H1 (cell line): ENCODE data around the gene CCDC91. TPM values are rescaled to one million over a fixed set of nuclear protein-coding genes. Genes with fewer than 3 reads are reported as not detected.

Experiments
- CTCF ChIA-PET: fragments of 300-600 bp; sonication (Branson Sonifier 250); formaldehyde crosslinking; loops from one replicate; lab custom pipeline; 2021; ENCODE audit not compliant: partially characterized antibody; lab: Charles Lee
- POLR2A ChIA-PET: fragments of 300-600 bp; sonication (Branson Sonifier 250); formaldehyde crosslinking; loops from one replicate; lab custom pipeline; 2021; ENCODE audit warnings: inconsistent platforms; ENCODE audit not compliant: partially characterized antibody; lab: Charles Lee
- DNase-seq, 2 experiments: peaks; one replicate each; pipeline versions ENCODE4 v3.0.0 to v3.0.0-alpha.2; 2010 to 2022; ENCODE audit warnings: low spot score in 2 of 2, low read depth in 1 of 2, mixed read lengths in 1 of 2
- FAIRE-seq: peaks from 2 replicates; lab custom pipeline; 2011; peaks lifted over from hg19 to GRCh38; lab: Jason Lieb, UNC
- H2AFZ ChIP-seq: 2 replicates; pipeline ENCODE4 v1.8.1; 2012; ENCODE audit warnings: low read length, inconsistent platforms
- H2AK5ac ChIP-seq: 2 replicates; pipeline ENCODE4 v1.6.1; 2013; ENCODE audit warnings: low read depth, low read length
- H2BK120ac ChIP-seq: replicated peaks from 2 replicates; pipeline ENCODE3; 2013; ENCODE audit warnings: low read depth, low read length, inconsistent platforms
- H2BK12ac ChIP-seq: 2 replicates; pipeline ENCODE4 v1.6.1; 2013; ENCODE audit warnings: low read depth, low read length
- H2BK15ac ChIP-seq: 2 replicates; pipeline ENCODE4 v1.6.1; 2013; ENCODE audit warnings: low read length
- H2BK20ac ChIP-seq: 2 replicates; pipeline ENCODE4 v1.6.1; 2013; ENCODE audit warnings: low read length
- H2BK5ac ChIP-seq: 2 replicates; pipeline ENCODE4 v1.6.1; 2013; ENCODE audit warnings: low read depth, low read length
- H3K14ac ChIP-seq: 2 replicates; pipeline ENCODE4 v1.6.1; 2013; ENCODE audit warnings: inconsistent platforms; ENCODE audit not compliant: insufficient read length
- H3K18ac ChIP-seq: 2 replicates; pipeline ENCODE4 v1.6.1; 2013; ENCODE audit warnings: low read length; ENCODE audit errors: extremely low read depth
- H3K23ac ChIP-seq: 2 replicates; pipeline ENCODE4 v1.6.1; 2013; ENCODE audit warnings: inconsistent platforms; ENCODE audit not compliant: insufficient read length
- H3K23me2 ChIP-seq: 2 replicates; pipeline ENCODE4 v1.6.1; 2013; ENCODE audit warnings: low read depth, low read length
- H3K27ac ChIP-seq: 2 replicates; pipeline ENCODE4 v1.6.1; 2011; ENCODE audit warnings: low read depth, low read length, inconsistent platforms
- H3K27me3 ChIP-seq, 4 experiments: replicated peaks in 1 of 4; 1 replicate in 1 of 4; 2 replicates in 3 of 4; pipeline versions ENCODE4 v1.6.1 to v1.8.1; 2011 to 2013; ENCODE audit warnings: low read length in 3 of 4, mild to moderate bottlenecking in 3 of 4, inconsistent platforms in 2 of 4, mixed read lengths in 2 of 4, moderate library complexity in 1 of 4; ENCODE audit not compliant: control insufficient read depth in 3 of 4, insufficient read depth in 3 of 4; ENCODE audit errors: extremely low read depth in 1 of 4
- H3K36me3 ChIP-seq, 4 experiments: 2 replicates each; pipeline versions ENCODE4 v1.6.1 to v1.8.1; 2011 to 2013; ENCODE audit warnings: mild to moderate bottlenecking in 4 of 4, low read length in 3 of 4, moderate library complexity in 2 of 4, control low read depth in 1 of 4, inconsistent platforms in 1 of 4; ENCODE audit not compliant: insufficient read depth in 4 of 4, control insufficient read depth in 2 of 4
- H3K4ac ChIP-seq: replicated peaks from 2 replicates; pipeline ENCODE3; 2013; ENCODE audit warnings: low read length, low read depth, mixed read lengths, inconsistent platforms; ENCODE audit not compliant: insufficient read length
- H3K4me1 ChIP-seq, 4 experiments: replicated peaks in 1 of 4; 1 replicate in 1 of 4; 2 replicates in 3 of 4; pipeline versions ENCODE4 v1.6.1 to v1.8.1; 2011 to 2013; ENCODE audit warnings: low read length in 3 of 4, inconsistent platforms in 2 of 4, mixed read lengths in 1 of 4; ENCODE audit not compliant: insufficient read depth in 4 of 4, control insufficient read depth in 3 of 4
- H3K4me2 ChIP-seq, 2 experiments: 2 replicates each; pipeline versions ENCODE4 v1.6.1 to v1.8.1; 2011 to 2013; ENCODE audit warnings: low read depth in 2 of 2, low read length in 2 of 2, control low read depth in 1 of 2, inconsistent platforms in 1 of 2, mild to moderate bottlenecking in 1 of 2; ENCODE audit not compliant: insufficient read depth in 1 of 2
- H3K4me3 ChIP-seq, 4 experiments: fragments of 200-600, 300-600 bp in 1 of 4; sonication (generic), shearing (Covaris generic), sonication (Bioruptor Twin) in 1 of 4; 2 replicates each; pipeline versions ENCODE4 v1.5.1 to v1.8.1; 2011 to 2016; ENCODE audit warnings: low read length in 4 of 4, low read depth in 3 of 4, control low read depth in 2 of 4, inconsistent platforms in 2 of 4, mild to moderate bottlenecking in 2 of 4, mixed read lengths in 1 of 4, moderate library complexity in 1 of 4; ENCODE audit not compliant: insufficient read depth in 2 of 4; ENCODE audit errors: extremely low read depth in 1 of 4
- H3K56ac ChIP-seq: replicated peaks from 2 replicates; pipeline ENCODE3; 2013; ENCODE audit warnings: low read depth, mild to moderate bottlenecking, mixed read lengths, low read length, inconsistent platforms; ENCODE audit not compliant: insufficient read length
- H3K79me1 ChIP-seq: 2 replicates; pipeline ENCODE4 v1.6.1; 2013; ENCODE audit warnings: low read depth, low read length, control low read depth
- H3K79me2 ChIP-seq, 2 experiments: 2 replicates each; pipeline versions ENCODE4 v1.6.1 to v1.8.1; 2012 to 2013; ENCODE audit warnings: low read length in 2 of 2, mild to moderate bottlenecking in 2 of 2, inconsistent platforms in 1 of 2; ENCODE audit not compliant: insufficient read depth in 2 of 2, control insufficient read depth in 1 of 2
- H3K9ac ChIP-seq, 4 experiments: replicated peaks in 1 of 4; 1 replicate in 1 of 4; 2 replicates in 3 of 4; pipeline versions ENCODE4 v1.6.1 to v1.8.1; 2011 to 2013; ENCODE audit warnings: low read depth in 3 of 4, low read length in 3 of 4, control low read depth in 2 of 4, mild to moderate bottlenecking in 2 of 4, moderate library complexity in 2 of 4, inconsistent platforms in 1 of 4; ENCODE audit errors: extremely low read depth in 1 of 4
- H3K9me3 ChIP-seq, 2 experiments: 2 replicates each; pipeline versions ENCODE4 v1.6.1 to v1.8.1; 2012 to 2013; ENCODE audit warnings: mild to moderate bottlenecking in 2 of 2, moderate library complexity in 2 of 2, control low read depth in 1 of 2, inconsistent platforms in 1 of 2, low read depth in 1 of 2, low read length in 1 of 2, mixed read lengths in 1 of 2; ENCODE audit not compliant: insufficient read depth in 2 of 2
- H4K20me1 ChIP-seq, 2 experiments: replicated peaks in 1 of 2; 2 replicates each; pipeline versions ENCODE3 to v1.8.1; 2011 to 2013; ENCODE audit warnings: inconsistent platforms in 2 of 2, low read length in 2 of 2, mild to moderate bottlenecking in 1 of 2; ENCODE audit not compliant: insufficient read depth in 2 of 2, control insufficient read depth in 1 of 2
- H4K5ac ChIP-seq: 2 replicates; pipeline ENCODE4 v1.6.1; 2013; ENCODE audit warnings: low read length, low read depth, mixed read lengths, inconsistent platforms; ENCODE audit not compliant: insufficient read length
- H4K8ac ChIP-seq: 2 replicates; pipeline ENCODE4 v1.8.0; 2013; ENCODE audit warnings: mild to moderate bottlenecking, moderate library complexity, low read length, inconsistent platforms; ENCODE audit not compliant: insufficient read depth; ENCODE audit errors: extremely low read depth
- H4K91ac ChIP-seq: replicated peaks from 2 replicates; pipeline ENCODE3; 2013; ENCODE audit warnings: low read length, mixed read lengths, inconsistent platforms; ENCODE audit not compliant: insufficient read length
- MAFK ChIP-seq: IDR thresholded peaks from 2 replicates; pipeline ENCODE4 v1.6.1; 2012; ENCODE audit warnings: low read depth, mild to moderate bottlenecking, improper control_type of control experiment, low read length
- YY1 ChIP-seq: IDR thresholded peaks from 2 replicates; pipeline ENCODE4 v1.6.1; 2011; ENCODE audit warnings: low read depth, mild to moderate bottlenecking, low read length
- WGBS, 2 experiments: shearing (Covaris generic) in 1 of 2; methylation state at CpG; one replicate each; pipeline versions ENCODE4 v1.1.6 to v1.1.7; 2013 to 2015; ENCODE audit warnings: low lambda C conversion rate in 2 of 2, mixed read lengths in 2 of 2, inconsistent platforms in 1 of 2, low coverage in 1 of 2, missing lambda C conversion rate in 1 of 2; ENCODE audit not compliant: insufficient replicate concordance in 2 of 2, insufficient coverage in 1 of 2, insufficient read length in 1 of 2; ENCODE audit errors: extremely low coverage in 1 of 2, missing lambda C conversion rate in 1 of 2; 5-methylcytosine and 5-hydroxymethylcytosine counted together
- polyA plus RNA-seq, 7 experiments: library from polyadenylated mRNA; depleted of rRNA in 3 of 7; stranded (reverse) in 5 of 7; unstranded in 2 of 7; fragments of >200 nt in 5 of 7; fragments of 200-250 nt in 2 of 7; gene quantifications; 1 replicate in 5 of 7; 2 replicates in 1 of 7; 4 replicates in 1 of 7; pipeline versions ENCODE4 v1.2.1 to v1.2.3, GENCODE V29; 2011 to 2013; ENCODE audit warnings: missing spikeins in 2 of 7, mixed read lengths in 2 of 7
- total RNA-seq: library from RNA; stranded (reverse); fragmentation: NEBNext Ultra II Directional; extraction: Animal tissue kit (Norgen Biotek cat#: 25700); gene quantifications from 2 replicates; pipeline ENCODE4 v1.2.1, GENCODE V29; 2021

The CCDC91 gene
- total and polyA plus RNA-seq, 2 of the 8 experiments (the other 6 are each of a cell fraction or from before 2014, with no cell fraction given), result 8.6 to 23.1 TPM

DNA sequence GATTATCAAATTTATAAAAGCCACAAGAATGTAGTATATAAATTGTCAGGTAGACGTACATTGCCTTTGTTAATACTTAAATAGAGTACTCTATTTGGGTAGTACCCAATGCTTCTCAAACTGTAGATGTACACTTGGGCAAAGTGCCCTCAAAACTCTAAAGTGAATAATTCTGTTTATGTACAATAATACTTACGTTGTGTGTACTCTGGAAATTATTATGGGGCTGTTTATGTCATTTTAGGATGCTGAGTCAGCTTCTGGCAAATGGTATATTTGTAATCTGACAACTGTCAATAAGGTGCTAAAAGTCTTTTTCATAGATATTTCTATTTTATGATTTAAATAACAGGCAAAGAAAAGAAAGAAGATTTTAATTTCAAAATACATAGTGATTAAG is 102.4 kb downstream of the CCDC91 start:
- no peak overlapping the region for H2BK20ac ChIP-seq
- H3K23me2 ChIP-seq, result no peaks in the 10 kb centered on the region
- ChIA-PET POLR2A (no interaction called here), CTCF (no interaction called here)
- no peak overlapping the region for H4K8ac ChIP-seq
- FAIRE-seq, result no peak
- H3K79me1 ChIP-seq, result no peaks in the 10 kb centered on the region; the same call in 1 of the 2 replicates
- 83% methylated on average over 2 of the region's 2 CpGs; no CpG with 5 or more reads in 1 of the 2 experiments for WGBS, 2 experiments
- H3K4ac ChIP-seq, result no peak overlapping the region
- no peak overlapping the region for H2BK5ac ChIP-seq
- no peak overlapping the region for H4K91ac ChIP-seq
- H3K4me3 ChIP-seq, result no peak overlapping the region
- no peaks in the 10 kb centered on the region for H3K27me3 ChIP-seq
- no peaks in the 10 kb centered on the region for H3K36me3 ChIP-seq
- H3K4me2 ChIP-seq, result no peak overlapping the region
- peaks cover 0 to 6% (median 2%) of the 10 kb centered on the region in 4 experiments; a peak in 1 of 7 replicates for H3K4me1 ChIP-seq
- H3K18ac ChIP-seq, result no peak overlapping the region
- no peak overlapping the region for H3K27ac ChIP-seq
- no peak overlapping the region for H2AK5ac ChIP-seq
- H3K9me3 ChIP-seq, result peaks cover 7 to 13% of the 10 kb centered on the region in 2 experiments
- DNase-seq, result no peak
- H2BK120ac ChIP-seq, result no peak overlapping the region
- no peak overlapping the region for H2BK12ac ChIP-seq
- no peak overlapping the region for H2BK15ac ChIP-seq
- no peaks in the 10 kb centered on the region for H4K20me1 ChIP-seq
- no peak overlapping the region for H3K14ac ChIP-seq
- TF ChIP-seq YY1 (no peak), MAFK (peak; percentile 17; the same call in 1 of the 2 replicates)
- H2AFZ ChIP-seq, result no peak overlapping the region
- H3K23ac ChIP-seq, result no peak overlapping the region
- no peak overlapping the region for H4K5ac ChIP-seq
- H3K79me2 ChIP-seq, result peaks cover 0 to 16% of the 10 kb centered on the region in 2 experiments; a peak in 3 of 4 replicates
- H3K56ac ChIP-seq, result no peak overlapping the region
- no peak overlapping the region for H3K9ac ChIP-seq
